HS-27A (cell line): Measurements from ENCODE around the gene TRAPPC12.
A peak's percentile ranks its signal among the peaks of the same experiment; 100 is the strongest.
"Not testable (repeated sequence)": the region's sequence is repeated elsewhere in the genome, so short reads cannot be mapped to it uniquely, and the experiment has no call there.

Experiments
- DNase-seq: peaks from one replicate; pipeline ENCODE4 v3.0.0-alpha.2; 2012; ENCODE audit warnings: low read depth, missing footprints

Gene TRAPPC12

DNA sequence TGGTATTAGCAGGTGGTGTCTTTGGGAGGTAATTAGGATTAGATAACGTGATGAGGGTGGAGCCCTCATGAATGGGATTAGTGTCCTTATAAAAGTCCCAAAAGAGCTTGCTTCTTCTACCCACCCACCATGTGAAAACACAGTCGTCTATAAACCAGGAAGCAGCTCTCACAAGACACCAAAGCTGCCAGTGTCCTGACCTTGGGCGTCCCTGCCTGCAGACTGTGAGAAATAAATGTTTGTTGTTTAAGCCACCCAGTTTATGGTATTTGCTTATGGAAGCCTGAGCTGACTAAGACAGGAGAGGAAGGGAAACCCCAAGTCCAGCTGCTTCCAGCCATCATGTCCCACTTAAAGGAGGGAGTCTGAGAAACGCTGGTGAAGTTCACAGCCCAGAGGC is 126.3 kb downstream of the TRAPPC12 start:
- no peak for DNase-seq

- DNase-seq = no peak
Observed at GRCh38 chr2:3512086-3512485, 132.6 kb downstream of the TRAPPC12 start.

- no peak for DNase-seq
Observed at GRCh38 chr2:3513026-3513810, 133.7 kb downstream of the TRAPPC12 start.

- DNase-seq = not testable (repeated sequence)
Observed at GRCh38 chr2:3515438-3515837, 135.9 kb downstream of the TRAPPC12 start.

- DNase-seq = no peak
Observed at GRCh38 chr2:3516831-3517230, 137.3 kb downstream of the TRAPPC12 start.

GRCh38 chr2:3517948-3518495 is 138.5 kb downstream of the TRAPPC12 start:
- no peak for DNase-seq

DNA sequence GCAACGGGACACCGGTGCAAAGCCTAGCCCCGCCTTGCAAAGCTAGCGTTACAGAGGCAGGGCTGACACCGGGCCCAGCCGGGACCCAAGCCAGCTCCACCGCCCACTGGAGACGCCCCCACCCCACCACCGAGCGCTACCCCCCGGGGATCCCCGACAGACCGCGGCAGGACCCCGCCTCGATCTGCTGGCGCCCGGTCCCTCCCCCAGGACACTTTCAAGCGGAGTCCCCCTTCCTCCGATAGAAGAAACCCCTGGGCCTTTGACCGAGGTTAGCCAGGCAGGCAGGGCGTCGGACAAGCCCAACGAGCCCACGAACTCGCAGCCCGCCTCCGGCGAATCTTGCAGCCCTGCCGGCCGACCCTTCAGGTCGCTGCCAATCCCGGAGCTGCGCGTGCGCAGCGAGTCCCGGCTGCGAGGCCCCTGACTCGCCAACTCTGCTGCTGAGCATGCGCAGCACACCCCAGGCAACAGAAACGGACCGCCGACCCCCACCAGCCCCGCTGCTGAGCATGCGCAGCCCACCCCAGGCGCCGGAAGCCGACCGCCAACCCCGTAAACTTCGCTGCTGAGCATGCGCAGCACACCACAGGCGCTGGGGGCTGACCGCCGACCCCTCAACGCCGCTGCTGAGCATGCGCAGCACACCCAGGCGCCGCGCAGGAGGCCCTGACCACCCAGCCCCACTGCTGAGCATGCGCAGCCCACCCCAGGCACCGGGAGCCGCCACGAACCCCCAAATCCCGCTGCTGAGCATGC is 139.2 kb downstream of the TRAPPC12 start:
- peak; percentile 90 for DNase-seq

GRCh38 chr2:3519255-3520205 is 140.0 kb downstream of the TRAPPC12 start, which contains the start of gene ADI1:
TSS of gene ADI1 (minus strand) at chr2:3519531. CDS start at chr2:3519487, 44 bp downstream.
- DNase-seq = peak; percentile 52

DNA sequence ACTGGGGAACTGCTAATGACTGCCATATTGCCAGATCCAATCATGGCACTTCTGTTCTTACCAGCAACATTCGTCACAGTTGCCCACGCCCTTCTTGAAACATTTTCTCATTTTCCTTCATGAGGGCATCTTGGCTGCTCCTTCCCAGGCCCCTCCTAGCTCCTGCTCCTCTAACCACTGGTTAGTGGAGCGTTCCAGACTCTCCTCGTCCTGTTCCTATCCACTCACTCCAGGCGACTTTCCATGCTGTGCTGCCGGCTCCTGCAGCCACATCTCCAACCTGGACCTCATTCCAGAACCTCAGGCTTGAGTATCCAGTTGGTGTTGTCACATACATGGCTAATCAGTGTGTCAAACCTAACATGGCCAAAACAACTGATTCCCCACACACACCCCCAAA is 141.1 kb downstream of the TRAPPC12 start:
- DNase-seq = no peak

GRCh38 chr2:3522961-3523421 is 143.5 kb downstream of the TRAPPC12 start:
- no peak for DNase-seq

GRCh38 chr2:3523551-3524041 is 144.1 kb downstream of the TRAPPC12 start:
- no peak for DNase-seq

DNA sequence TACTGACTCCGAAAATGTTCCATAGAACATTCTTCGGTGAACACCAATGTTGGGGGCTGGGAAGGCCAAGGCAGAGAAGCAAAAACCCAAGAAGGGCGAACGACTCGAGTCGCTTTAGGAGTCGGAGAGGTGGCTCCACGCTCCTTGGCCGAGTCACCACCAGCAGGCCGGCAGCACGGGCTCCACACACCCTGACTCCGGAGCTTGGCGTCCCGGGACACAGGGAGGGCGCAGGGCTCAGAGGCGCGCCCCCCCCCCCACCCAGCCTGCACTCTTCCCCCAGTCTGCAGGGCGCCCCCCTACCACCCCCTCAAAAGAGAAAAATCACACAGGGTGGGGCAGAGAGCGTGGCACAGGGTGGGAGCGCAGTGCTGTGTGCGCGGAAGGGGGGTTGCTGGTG is 147.4 kb downstream of the TRAPPC12 start:
- DNase-seq = no peak

- no peak for DNase-seq
Observed at GRCh38 chr2:3527886-3528785, 148.6 kb downstream of the TRAPPC12 start.
